Suprapubic skin (tissue), 4 donors: ENCODE results near the gene RPAIN.

Experiments used
- CTCF ChIP-seq, 2 donors: fragments of 200-600 bp in 1 of 2; fragments of 450-650 bp in 1 of 2; sonication (generic) in 1 of 2; IDR thresholded peaks; one replicate each; pipeline ENCODE4 v1.5.1; 2016 to 2019; ENCODE audit warnings: antibody characterized with exemption in 2 of 2, mild to moderate bottlenecking in 1 of 2, moderate library complexity in 1 of 2
- EP300 ChIP-seq: sonication (generic); formaldehyde crosslinking; IDR thresholded peaks from one replicate; pipeline ENCODE4 v1.6.1; 2017; ENCODE audit warnings: antibody characterized with exemption
- POLR2A ChIP-seq, 2 donors: fragments of 450-650 bp; IDR thresholded peaks; one replicate each; pipeline ENCODE4 v1.6.1; 2017; ENCODE audit warnings: antibody characterized with exemption in 2 of 2, mild to moderate bottlenecking in 2 of 2, moderate library complexity in 2 of 2
- POLR2AphosphoS5 ChIP-seq, 3 donors: sonication (generic); formaldehyde crosslinking; IDR thresholded peaks; one replicate each; pipeline ENCODE4 v1.6.1; 2017; ENCODE audit warnings: antibody characterized with exemption in 3 of 3

- TF ChIP-seq POLR2AphosphoS5 (IDR thresholded peaks at IDR 0.05), result no peak
- TF ChIP-seq CTCF (IDR thresholded peaks at IDR 0.05), result no peak
- no peak for TF ChIP-seq EP300
- no peak for TF ChIP-seq POLR2A (IDR thresholded peaks at IDR 0.05)
Measured at GRCh38 chr17:5378566-5379207, 41.3 kb upstream of the RPAIN start.
